K562 (cell line): ENCODE measurements around the gene ANKMY2. TPM values are rescaled to one million over a fixed set of nuclear protein-coding genes. Genes with fewer than 3 reads are reported as not detected.

Experiments used
- ATAC-seq: fragments of 200-7000 bp; cut with Tn5 transposase; 3 replicates; pipeline ENCODE4 v1.9.1; 2020; ENCODE audit warnings: moderate library complexity
- BruUV-seq: library from RNA; stranded (reverse); fragments of 400-500 nt; replicated peaks from 2 replicates; lab custom pipeline; 2021; lab: Mats Ljungman, UMichigan
- CTCF ChIA-PET: fragments of 300-600 bp; formaldehyde crosslinking; extraction: SDS; loops from one replicate; lab custom pipeline; 2021; ENCODE audit warnings: low intra/inter-chr PET ratio; lab: Yijun Ruan, JAX
- POLR2A ChIA-PET: fragments of 300-600, 350-650 bp; sonication (Branson Sonifier 250); formaldehyde crosslinking; extraction: SDS; loops from one replicate; lab custom pipeline; 2021; ENCODE audit warnings: antibody characterized with exemption, inconsistent platforms; lab: Yijun Ruan, JAX
- DNase-seq, 4 experiments: peaks; one replicate each; pipeline versions ENCODE4 v3.0.0 to v3.0.0-alpha.2; 2011 to 2018; ENCODE audit warnings: low spot score in 3 of 4, mixed read lengths in 3 of 4; ENCODE audit errors: extremely low read depth in 1 of 4
- FAIRE-seq: peaks from 2 replicates; lab custom pipeline; 2011; peaks lifted over from hg19 to GRCh38; lab: Jason Lieb, UNC
- H2AFZ ChIP-seq: 2 replicates; pipeline ENCODE4 v1.6.0; 2011; ENCODE audit warnings: low read depth, low read length, control low read depth, inconsistent platforms
- H3K27ac ChIP-seq: fragments of 200-600 bp; 3 replicates; pipeline ENCODE4 v1.8.0; 2011; ENCODE audit warnings: low read depth, mild to moderate bottlenecking, control low read depth, inconsistent platforms, low read length, moderate library complexity, mixed read lengths; ENCODE audit errors: extremely low read depth
- H3K27me3 ChIP-seq, 2 experiments: fragments of 300-600 bp in 1 of 2; 2 replicates in 1 of 2; 3 replicates in 1 of 2; pipeline versions ENCODE4 v1.6.0 to v1.8.0; 2011; ENCODE audit warnings: inconsistent platforms in 2 of 2, low read length in 2 of 2, mild to moderate bottlenecking in 1 of 2, mixed read lengths in 1 of 2, moderate library complexity in 1 of 2; ENCODE audit not compliant: control insufficient read depth in 2 of 2, insufficient read depth in 2 of 2
- H3K36me3 ChIP-seq: fragments of 300-600 bp; 3 replicates; pipeline ENCODE4 v1.8.0; 2011; ENCODE audit warnings: mild to moderate bottlenecking, low read length, inconsistent platforms; ENCODE audit not compliant: control insufficient read depth, insufficient read depth
- H3K4me1 ChIP-seq, 2 experiments: fragments of 200-600 bp in 1 of 2; replicated peaks in 1 of 2; 2 replicates in 1 of 2; 3 replicates in 1 of 2; pipeline versions ENCODE4 v1.5.1 to v1.8.0; 2011; ENCODE audit warnings: inconsistent platforms in 2 of 2, low read length in 2 of 2, mild to moderate bottlenecking in 1 of 2, mixed read lengths in 1 of 2, moderate library complexity in 1 of 2; ENCODE audit not compliant: control insufficient read depth in 2 of 2, insufficient read depth in 2 of 2
- H3K4me2 ChIP-seq: 2 replicates; pipeline ENCODE4 v1.6.1; 2011; ENCODE audit warnings: low read length, control low read depth, inconsistent platforms, mixed read lengths; ENCODE audit not compliant: insufficient read depth
- H3K4me3 ChIP-seq: fragments of 200-600 bp; sonication (generic), shearing (Covaris generic); 2 replicates; pipeline ENCODE4 v1.5.1; 2016; ENCODE audit warnings: control low read depth, inconsistent platforms
- H3K79me2 ChIP-seq: fragments of 200-600 bp; 3 replicates; pipeline ENCODE4 v1.8.0; 2011; ENCODE audit warnings: low read length, inconsistent platforms; ENCODE audit not compliant: control insufficient read depth, insufficient read depth
- H3K9ac ChIP-seq, 2 experiments: 2 replicates each; pipeline versions ENCODE4 v1.6.0 to v1.6.1; 2011; ENCODE audit warnings: low read depth in 2 of 2, low read length in 2 of 2, control low read depth in 1 of 2, inconsistent platforms in 1 of 2, mild to moderate bottlenecking in 1 of 2, mixed read lengths in 1 of 2; ENCODE audit not compliant: insufficient read depth in 1 of 2
- H3K9me1 ChIP-seq: one replicate; pipeline ENCODE4 v1.6.0; 2011; ENCODE audit warnings: inconsistent platforms, mild to moderate bottlenecking, low read length, moderate library complexity; ENCODE audit not compliant: control insufficient read depth, insufficient read depth
- H3K9me3 ChIP-seq: replicated peaks from 2 replicates; pipeline ENCODE4 v1.5.1; 2011; ENCODE audit warnings: low read depth, low read length, inconsistent platforms; ENCODE audit not compliant: control insufficient read depth, insufficient read depth
- H4K20me1 ChIP-seq: replicated peaks from 2 replicates; pipeline ENCODE4 v1.6.1; 2011; ENCODE audit warnings: low read length, inconsistent platforms, mixed read lengths; ENCODE audit not compliant: control insufficient read depth, insufficient read depth
- CC2D1A ChIP-seq: fragments of 450-650 bp; IDR thresholded peaks from 2 replicates; pipeline ENCODE4 v1.6.1; 2017; ENCODE audit warnings: mild to moderate bottlenecking
- CCNT2 ChIP-seq: IDR thresholded peaks from 2 replicates; pipeline ENCODE4 v1.6.1; 2011; ENCODE audit warnings: borderline replicate concordance, low read depth, mild to moderate bottlenecking, moderate library complexity, mixed read lengths, low read length; ENCODE audit not compliant: insufficient read length; ENCODE audit errors: extremely low read depth
- FOSL1 ChIP-seq: fragments of 200-800 bp; sonication (Bioruptor generic); conservative IDR thresholded peaks from 2 replicates; pipeline ENCODE4 v1.6.1; 2016; ENCODE audit warnings: missing genetic modification characterization, missing compliant biosample characterization
- MTA2 ChIP-seq: fragments of 450-650 bp; IDR thresholded peaks from 2 replicates; pipeline ENCODE4 v1.6.1; 2016; ENCODE audit warnings: low read depth
- OTX1 ChIP-seq: fragments of 450-650 bp; formaldehyde crosslinking; IDR thresholded peaks from 2 replicates; pipeline ENCODE4 v1.4.0; 2022; ENCODE audit warnings: mild to moderate bottlenecking
- ZBED1 ChIP-seq: IDR thresholded peaks from 2 replicates; pipeline ENCODE4 v1.6.1; 2014
- ZNF639 ChIP-seq, 2 experiments: fragments of 200-800 bp in 1 of 2; sonication (Bioruptor generic) in 1 of 2; sonication (generic) in 1 of 2; formaldehyde crosslinking in 1 of 2; IDR thresholded peaks in 1 of 2; conservative IDR thresholded peaks in 1 of 2; 2 replicates each; pipeline versions ENCODE4 v1.5.0 to v1.6.1; 2016 to 2020; ENCODE audit warnings: missing compliant biosample characterization in 1 of 2, missing genetic modification characterization in 1 of 2, missing genetic modification reagents in 1 of 2
- ZZZ3 ChIP-seq: fragments of 450-650 bp; IDR thresholded peaks from 2 replicates; pipeline ENCODE4 v1.6.1; 2016; ENCODE audit warnings: antibody characterized with exemption, mild to moderate bottlenecking, moderate library complexity
- WGBS: fragments of 100-300 bp; shearing (Covaris generic); methylation state at CpG from one replicate; pipeline ENCODE4 v1.1.6; 2016; ENCODE audit warnings: low coverage, mixed read lengths; ENCODE audit not compliant: insufficient coverage; ENCODE audit errors: missing lambda C conversion rate; 5-methylcytosine and 5-hydroxymethylcytosine counted together
- in situ Hi-C: fragments of 300-500 bp; cut with MboI; formaldehyde crosslinking; loops from 4 replicates; pipeline ENCODE4 v1.15.0; 2018; ENCODE audit warnings: inconsistent platforms, mixed read lengths
- intact Hi-C: fragments of 100-400 bp; cut with micrococcal nuclease; formaldehyde crosslinking; loops from 2 replicates; pipeline ENCODE4 v1.14.2; 2022
- polyA plus RNA-seq, 8 experiments: library from polyadenylated mRNA; depleted of rRNA in 4 of 8; stranded (reverse) in 5 of 8; unstranded in 3 of 8; fragments of >200 nt; fragmentation: Nextera tagmentation in 2 of 8; fragmentation: Illumina TruSeq in 1 of 8; extraction: Ambion mirVana in 2 of 8; extraction: Trizol in 1 of 8; gene quantifications; 2 replicates each; pipeline versions ENCODE4 v1.2.1 to v1.2.3, GENCODE V29; 2011 to 2014; ENCODE audit warnings: inconsistent platforms in 1 of 8, missing spikeins in 1 of 8
- total RNA-seq, 7 experiments: library from RNA; depleted of rRNA in 6 of 7; stranded (reverse); fragments of >200 nt in 6 of 7; fragmentation: Illumina TruSeq in 2 of 7; extraction: Trizol in 2 of 7; gene quantifications; 2 replicates each; pipeline versions ENCODE4 v1.2.1 to v1.2.3, GENCODE V29; 2011 to 2021; ENCODE audit warnings: low replicate concordance in 1 of 7
- TF ChIP-seq, protein P1 (sequence below): IDR thresholded peaks from 3 replicates; pipeline ENCODE4 v1.6.1; 2011; ENCODE audit warnings: borderline replicate concordance, mild to moderate bottlenecking, moderate library complexity; ENCODE audit not compliant: insufficient read length; ENCODE audit errors: extremely low read depth
- TF ChIP-seq, protein P2 (sequence below): fragments of 450-650 bp; IDR thresholded peaks from one replicate; pipeline ENCODE4 v1.6.1; 2018; ENCODE audit warnings: mild to moderate bottlenecking, moderate library complexity; ENCODE audit not compliant: partially characterized antibody
- TF ChIP-seq, protein P3 (sequence below): fragments of 250-450 bp; sonication (Bioruptor Pico); IDR thresholded peaks from 2 replicates; pipeline ENCODE4 v1.4.0; 2020; ENCODE audit warnings: mild to moderate bottlenecking, moderate library complexity

The ANKMY2 gene
- total and polyA plus RNA-seq, 9 of the 15 experiments (the other 6 are each of a cell fraction or from before 2014, with no cell fraction given) = 38.9 to 71.5 (median 48.8) TPM

- TF ChIP-seq, protein P1, sequence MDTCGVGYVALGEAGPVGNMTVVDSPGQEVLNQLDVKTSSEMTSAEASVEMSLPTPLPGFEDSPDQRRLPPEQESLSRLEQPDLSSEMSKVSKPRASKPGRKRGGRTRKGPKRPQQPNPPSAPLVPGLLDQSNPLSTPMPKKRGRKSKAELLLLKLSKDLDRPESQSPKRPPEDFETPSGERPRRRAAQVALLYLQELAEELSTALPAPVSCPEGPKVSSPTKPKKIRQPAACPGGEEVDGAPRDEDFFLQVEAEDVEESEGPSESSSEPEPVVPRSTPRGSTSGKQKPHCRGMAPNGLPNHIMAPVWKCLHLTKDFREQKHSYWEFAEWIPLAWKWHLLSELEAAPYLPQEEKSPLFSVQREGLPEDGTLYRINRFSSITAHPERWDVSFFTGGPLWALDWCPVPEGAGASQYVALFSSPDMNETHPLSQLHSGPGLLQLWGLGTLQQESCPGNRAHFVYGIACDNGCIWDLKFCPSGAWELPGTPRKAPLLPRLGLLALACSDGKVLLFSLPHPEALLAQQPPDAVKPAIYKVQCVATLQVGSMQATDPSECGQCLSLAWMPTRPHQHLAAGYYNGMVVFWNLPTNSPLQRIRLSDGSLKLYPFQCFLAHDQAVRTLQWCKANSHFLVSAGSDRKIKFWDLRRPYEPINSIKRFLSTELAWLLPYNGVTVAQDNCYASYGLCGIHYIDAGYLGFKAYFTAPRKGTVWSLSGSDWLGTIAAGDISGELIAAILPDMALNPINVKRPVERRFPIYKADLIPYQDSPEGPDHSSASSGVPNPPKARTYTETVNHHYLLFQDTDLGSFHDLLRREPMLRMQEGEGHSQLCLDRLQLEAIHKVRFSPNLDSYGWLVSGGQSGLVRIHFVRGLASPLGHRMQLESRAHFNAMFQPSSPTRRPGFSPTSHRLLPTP = no peak
- no peak for TF ChIP-seq ZNF639 (CRISPR knock-in tag; conservative IDR thresholded peaks at IDR 0.05 in 1 of 2, IDR thresholded peaks at IDR 0.05 in 1 of 2)
- TF ChIP-seq, all 486 proteins: peak for 0
Observed at GRCh38 chr7:16636555-16637101, 8.9 kb downstream of the ANKMY2 start (continued).

DNA sequence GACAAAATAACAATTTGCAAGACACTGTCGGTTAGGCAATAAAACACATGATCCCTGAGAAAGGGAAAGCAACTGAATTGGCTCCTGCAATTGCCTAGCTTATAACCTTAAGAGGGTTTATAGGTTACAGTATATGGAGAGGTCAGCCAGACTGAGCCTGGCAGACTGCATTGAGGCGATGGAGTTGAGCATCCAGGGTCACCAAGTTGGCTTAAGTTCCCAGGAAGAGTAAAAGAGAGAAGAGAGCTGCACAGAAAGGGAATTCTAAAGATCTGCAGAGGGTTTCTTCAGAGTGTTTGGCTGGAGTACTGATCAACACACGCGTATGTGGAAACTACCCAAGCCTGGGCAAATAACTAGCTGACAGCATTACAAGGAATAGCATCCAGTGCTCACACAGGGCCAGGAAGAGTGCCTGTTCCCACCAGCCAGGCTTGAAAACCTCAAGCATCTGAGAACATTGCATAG lies 11.2 kb downstream of the ANKMY2 start:
- H4K20me1 ChIP-seq = no peaks in the 10 kb centered on the region
- H3K4me1 ChIP-seq = no peaks in the 10 kb centered on the region
- no peaks in the 10 kb centered on the region for H3K9me1 ChIP-seq
- H3K27me3 ChIP-seq = no peaks in the 10 kb centered on the region
- intact Hi-C loops (no loop called here), in situ Hi-C loops (no loop called here)
- no peak overlapping the region for H3K4me3 ChIP-seq
- H2AFZ ChIP-seq = no peak overlapping the region
- peaks cover 53% of the 10 kb centered on the region for H3K36me3 ChIP-seq
- ATAC-seq (no peak), FAIRE-seq (no peak), DNase-seq (no peak)
- POLR2A ChIA-PET = interaction anchor here (1.0 to 1.7 kb wide), 3 partner anchors 11 to 12 kb away, joined by 4 to 8 read pairs (median 4); partner anchors contain the start of genes ANKMY2 and BZW2
- H3K9ac ChIP-seq = no peak overlapping the region
- no peaks in the 10 kb centered on the region for H3K9me3 ChIP-seq
- no TSS peak for BruUV-seq
- 91% methylated on average over 4 of the region's 4 CpGs for WGBS
- H3K27ac ChIP-seq = no peak overlapping the region
- peaks cover 37% of the 10 kb centered on the region for H3K79me2 ChIP-seq
- H3K4me2 ChIP-seq = no peak overlapping the region
- CTCF ChIA-PET = no interaction called here
- TF ChIP-seq, protein P2, sequence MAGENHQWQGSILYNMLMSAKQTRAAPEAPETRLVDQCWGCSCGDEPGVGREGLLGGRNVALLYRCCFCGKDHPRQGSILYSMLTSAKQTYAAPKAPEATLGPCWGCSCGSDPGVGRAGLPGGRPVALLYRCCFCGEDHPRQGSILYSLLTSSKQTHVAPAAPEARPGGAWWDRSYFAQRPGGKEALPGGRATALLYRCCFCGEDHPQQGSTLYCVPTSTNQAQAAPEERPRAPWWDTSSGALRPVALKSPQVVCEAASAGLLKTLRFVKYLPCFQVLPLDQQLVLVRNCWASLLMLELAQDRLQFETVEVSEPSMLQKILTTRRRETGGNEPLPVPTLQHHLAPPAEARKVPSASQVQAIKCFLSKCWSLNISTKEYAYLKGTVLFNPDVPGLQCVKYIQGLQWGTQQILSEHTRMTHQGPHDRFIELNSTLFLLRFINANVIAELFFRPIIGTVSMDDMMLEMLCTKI = no peak
- TF ChIP-seq ZZZ3 (no peak), MTA2 (no peak), FOSL1 (tag) (no peak), OTX1 (CRISPR knock-in tag) (no peak), CC2D1A (no peak), CCNT2 (no peak), ZBED1 (no peak)
- TF ChIP-seq, protein P3, sequence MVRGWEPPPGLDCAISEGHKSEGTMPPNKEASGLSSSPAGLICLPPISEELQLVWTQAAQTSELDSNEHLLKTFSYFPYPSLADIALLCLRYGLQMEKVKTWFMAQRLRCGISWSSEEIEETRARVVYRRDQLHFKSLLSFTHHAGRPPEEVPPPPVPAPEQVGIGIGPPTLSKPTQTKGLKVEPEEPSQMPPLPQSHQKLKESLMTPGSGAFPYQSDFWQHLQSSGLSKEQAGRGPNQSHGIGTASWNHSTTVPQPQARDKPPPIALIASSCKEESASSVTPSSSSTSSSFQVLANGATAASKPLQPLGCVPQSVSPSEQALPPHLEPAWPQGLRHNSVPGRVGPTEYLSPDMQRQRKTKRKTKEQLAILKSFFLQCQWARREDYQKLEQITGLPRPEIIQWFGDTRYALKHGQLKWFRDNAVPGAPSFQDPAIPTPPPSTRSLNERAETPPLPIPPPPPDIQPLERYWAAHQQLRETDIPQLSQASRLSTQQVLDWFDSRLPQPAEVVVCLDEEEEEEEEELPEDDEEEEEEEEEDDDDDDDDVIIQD (CRISPR knock-in tag) = no peak
